Activated CD4-positive, CD25-positive, alpha-beta regulatory T cell (primary cell): ENCODE measurements around the gene GLYATL2.

Source experiments
- DNase-seq, 4 experiments: peaks; one replicate each; lab custom pipeline; 2025; lab: John Stamatoyannopoulos, UW

Gene GLYATL2

DNA sequence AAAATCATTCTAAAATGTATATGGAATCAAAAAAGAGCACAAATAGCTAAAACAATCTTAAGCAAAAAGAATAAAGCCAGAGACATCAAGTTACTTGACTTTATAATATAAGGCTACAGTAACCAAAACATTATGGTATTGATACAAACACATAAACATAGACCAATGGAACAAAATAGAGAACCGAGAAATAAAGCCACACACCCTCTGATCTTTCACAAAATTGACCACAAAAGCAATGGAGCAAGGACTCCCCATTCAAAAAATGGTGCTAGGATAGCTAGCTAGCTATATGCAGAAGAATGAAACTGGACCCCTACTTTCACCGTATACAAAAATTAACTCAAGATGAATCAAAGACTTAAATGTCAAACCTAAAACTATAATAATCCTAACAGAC, 43.2 kb downstream of the GLYATL2 start:
- no peak for DNase-seq

DNA sequence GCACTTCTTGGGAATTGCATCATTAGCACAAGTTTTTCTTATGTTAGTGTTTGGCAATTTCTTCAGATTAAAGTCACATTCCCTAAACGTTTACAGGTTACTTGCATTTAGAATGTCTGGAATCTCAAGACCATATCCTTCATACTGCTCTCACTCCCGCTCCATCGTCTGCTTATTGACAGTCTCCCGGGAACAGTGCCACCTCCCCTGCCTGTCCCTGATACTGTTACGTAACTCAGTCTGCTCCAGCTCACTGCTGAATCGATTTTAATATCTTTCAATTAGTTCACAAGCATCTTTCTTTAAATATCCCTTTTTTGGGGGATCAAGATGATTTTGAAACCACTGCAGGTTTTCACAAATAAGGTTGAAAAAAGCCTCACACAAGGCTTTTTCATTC, 48.2 kb downstream of the GLYATL2 start:
- DNase-seq, result no peak

DNA sequence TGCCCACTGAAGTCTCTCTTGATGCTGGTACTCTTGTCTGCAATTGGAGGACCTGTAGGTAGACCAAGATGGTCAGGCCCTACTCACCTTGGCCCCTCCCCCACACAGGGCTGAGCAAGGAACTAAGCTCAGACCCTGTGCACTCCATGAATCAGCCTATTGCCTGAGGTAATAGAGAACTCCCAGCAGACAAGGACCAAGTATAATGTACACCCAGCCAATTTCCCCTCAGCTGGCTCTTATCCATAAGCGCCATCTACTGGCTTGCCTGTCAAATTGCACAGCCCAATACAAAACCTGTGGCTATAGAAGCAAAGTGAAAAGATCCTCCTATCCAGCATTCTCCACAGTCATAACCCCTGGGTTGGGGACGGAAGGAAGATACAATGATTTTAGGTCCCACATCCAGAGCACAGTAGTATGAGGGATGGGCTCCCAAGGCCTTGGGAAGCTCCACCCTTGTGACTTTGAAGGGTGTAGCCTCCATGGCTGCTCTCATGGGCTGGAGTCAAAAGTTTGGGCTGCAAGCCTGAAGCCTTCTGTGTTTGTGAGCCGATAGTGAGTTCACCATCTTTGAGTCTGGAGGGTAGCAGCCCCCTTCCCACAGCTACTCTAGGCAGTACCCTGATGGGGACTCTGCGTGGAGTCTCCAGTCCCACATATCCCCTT, 56.0 kb downstream of the GLYATL2 start:
- peak in 1 of 4 experiments; percentile 12 for DNase-seq

DNA sequence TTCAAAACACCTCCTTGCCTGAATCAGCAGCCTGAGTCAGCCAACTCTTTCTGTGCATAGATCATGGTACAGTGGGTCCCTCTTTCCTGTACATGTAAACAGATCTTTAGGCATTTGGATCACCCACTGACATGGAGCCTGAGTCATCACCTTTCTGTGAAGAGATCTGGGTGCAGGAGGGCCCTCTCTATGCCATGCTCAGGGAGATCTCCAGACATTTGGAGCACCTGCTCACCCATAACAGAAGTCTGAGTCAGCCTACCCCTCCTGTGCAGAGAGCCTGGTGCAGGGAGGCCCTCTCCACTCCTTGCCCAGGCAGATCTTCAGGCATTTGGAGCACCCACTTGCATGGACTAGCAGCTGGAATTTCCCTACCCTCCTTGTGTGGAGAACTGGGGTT, 56.6 kb downstream of the GLYATL2 start:
- DNase-seq, result no peak

DNA sequence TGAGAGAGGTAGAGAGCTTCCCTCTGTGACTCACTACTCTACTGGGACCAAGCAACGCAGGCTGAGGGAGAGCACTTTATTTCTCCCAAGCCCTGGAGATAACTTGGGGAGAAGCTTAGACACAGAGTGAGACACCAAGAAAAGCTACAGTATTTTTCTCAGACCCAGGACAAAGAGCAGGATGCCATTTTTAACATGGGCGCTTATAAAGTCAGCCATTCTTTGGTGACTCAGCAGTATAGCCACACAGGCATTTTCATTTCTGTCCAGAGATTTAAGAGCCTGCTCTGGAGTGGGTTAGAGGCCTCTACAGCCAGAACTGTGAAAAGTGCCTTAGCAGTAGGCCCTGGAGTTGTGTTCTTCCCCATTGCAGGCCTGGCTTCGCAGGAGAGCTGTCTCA, 57.8 kb downstream of the GLYATL2 start:
- no peak for DNase-seq

DNA sequence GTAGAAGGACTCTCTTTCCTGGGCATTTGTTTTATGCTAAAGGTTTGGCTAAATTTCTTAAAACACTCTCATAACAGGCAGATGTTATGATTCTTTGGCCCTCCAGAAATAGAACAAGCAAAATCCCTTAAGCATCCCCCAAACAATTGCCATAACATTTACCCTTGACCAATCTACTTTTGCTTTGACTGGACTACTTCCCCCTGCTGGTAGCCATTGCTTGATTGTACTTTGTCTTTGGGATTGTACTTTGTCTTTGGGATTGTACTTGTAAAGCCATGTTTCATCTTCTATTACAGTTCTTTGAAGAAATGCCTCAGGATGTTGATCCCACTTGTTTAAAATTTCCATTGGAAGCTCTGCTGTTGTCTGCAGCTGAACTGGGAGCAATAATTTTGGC, 59.5 kb downstream of the GLYATL2 start:
- no peak for DNase-seq
